Endometrium (tissue), 2 donors: ENCODE results near the gene EFS.

Experiments
- FAIRE-seq: peaks from 2 replicates; lab custom pipeline; 2012; peaks lifted over from hg19 to GRCh38; lab: Jason Lieb, UNC
- donor health status: control.
- donor health status: control.

EFS gene

DNA sequence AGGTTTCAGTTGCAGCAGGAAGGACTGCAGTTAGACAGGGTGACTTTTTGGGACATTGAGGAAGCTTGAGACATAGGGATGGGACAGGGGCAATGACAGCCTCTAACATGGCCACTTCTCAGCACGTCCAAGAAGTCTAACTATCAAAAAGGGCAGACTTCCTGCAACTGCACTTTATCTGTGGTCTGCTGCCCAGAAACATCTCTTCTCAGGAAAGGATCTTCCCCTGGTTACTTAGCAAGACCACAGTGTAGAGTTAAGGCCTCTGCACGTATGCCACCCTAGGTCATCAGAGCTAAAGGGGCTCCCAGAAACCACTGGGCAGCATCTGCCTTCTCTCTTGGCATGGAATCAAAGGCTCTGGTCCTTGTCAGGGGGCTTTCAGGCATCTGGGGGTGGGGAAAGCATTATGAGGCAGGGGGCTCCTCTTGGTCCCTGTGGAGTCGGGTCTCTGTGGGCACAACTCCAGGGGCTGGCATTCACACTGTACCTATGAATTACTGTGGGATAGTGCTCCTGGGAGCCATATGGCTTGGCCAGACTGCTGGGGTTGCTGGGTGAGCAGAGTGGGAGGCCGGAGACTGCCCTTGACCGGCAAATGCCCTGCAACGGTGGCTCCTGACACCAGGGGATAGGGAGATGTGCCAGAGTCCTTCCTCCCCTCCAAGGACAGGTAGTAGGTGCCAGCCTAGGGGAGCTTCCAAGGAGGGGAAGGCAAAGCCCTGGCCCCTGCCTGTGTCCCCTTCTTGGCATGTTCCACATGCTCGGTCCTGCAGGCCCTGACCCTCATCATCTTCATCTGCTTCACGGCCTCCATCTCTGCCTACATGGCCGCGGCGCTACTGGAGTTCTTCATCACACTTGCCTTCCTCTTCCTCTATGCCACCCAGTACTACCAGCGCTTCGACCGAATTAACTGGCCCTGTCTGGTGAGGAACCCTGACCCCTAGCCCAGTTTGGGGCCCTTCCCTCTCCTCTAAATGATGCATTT is 12.9 kb upstream of the EFS start:
- FAIRE-seq: no peak

- no peak for FAIRE-seq
Observed at GRCh38 chr14:23377198-23377550, 12.2 kb upstream of the EFS start.

DNA sequence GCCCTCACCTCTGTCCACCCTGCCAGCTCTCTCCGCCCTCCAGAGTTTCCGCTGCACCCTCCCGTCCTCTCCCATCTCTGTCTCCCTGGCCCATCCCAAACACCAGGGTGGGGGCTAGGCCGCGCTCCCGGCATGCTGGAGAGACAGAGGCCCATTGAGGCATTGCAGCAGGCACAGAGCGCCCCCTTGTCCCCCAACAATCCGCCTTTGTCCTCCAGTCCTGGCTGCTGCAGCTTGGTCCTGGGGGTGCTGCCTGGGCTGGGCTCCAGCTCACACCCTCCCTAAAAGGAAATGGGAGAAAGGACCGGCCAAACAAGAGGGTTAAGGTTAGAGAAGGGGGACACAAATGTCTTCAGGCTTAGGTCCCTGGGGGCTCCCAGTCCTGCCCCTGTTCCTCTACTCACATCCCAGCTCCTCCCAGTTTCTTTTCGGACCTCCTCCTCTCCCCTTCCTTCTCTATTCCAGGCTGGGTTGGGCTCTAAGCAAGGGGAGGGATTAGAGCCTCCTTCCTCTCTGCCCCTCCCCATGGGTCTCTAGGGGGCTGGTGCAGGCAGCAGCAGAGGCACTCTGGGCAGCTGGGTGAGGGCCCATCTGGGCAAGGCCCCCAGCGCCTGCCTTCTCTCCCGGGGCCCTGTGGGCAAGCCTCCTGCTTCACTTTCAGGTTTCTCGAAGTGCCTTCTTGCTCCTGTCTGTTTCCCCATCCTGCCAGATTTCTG is 11.7 kb upstream of the EFS start, which contains the start of gene CMTM5:
Gene CMTM5 (plus strand): TSS at position 565 of the 716 bp plus-strand sequence. CDS start 206 bp downstream, outside the sequence.
- no peak for FAIRE-seq

- no peak for FAIRE-seq
Observed at GRCh38 chr14:23375527-23376251, 10.7 kb upstream of the EFS start.

GRCh38 chr14:23373041-23373440 is 8.1 kb upstream of the EFS start:
- no peak for FAIRE-seq

DNA sequence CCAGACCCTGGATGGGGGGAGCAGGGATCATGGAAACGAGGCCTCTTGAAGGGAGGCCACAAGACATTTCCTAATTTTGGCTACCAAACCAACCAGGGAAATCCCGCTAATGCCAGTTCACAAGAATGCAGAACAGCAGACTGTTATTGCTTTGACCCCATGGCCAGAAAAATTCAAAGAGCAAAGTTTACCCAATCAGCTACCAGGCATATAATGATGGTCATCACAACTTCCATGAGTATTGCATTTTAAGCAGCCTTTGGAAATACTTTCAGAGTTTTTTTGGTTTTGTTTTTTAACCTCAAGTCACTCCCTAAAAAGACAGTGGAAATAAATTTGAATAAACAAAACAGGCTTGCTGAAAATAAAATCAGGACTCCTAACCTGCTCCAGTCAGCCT is 7.5 kb upstream of the EFS start, which contains the start of gene IL25:
Gene IL25 (plus strand): TSS at position 301 of the 400 bp plus-strand sequence.
- no peak for FAIRE-seq

- FAIRE-seq: no peak
Observed at GRCh38 chr14:23371865-23372264, 6.9 kb upstream of the EFS start.

- FAIRE-seq: no peak
Observed at GRCh38 chr14:23370221-23370620, 5.2 kb upstream of the EFS start.

- no peak for FAIRE-seq
Observed at GRCh38 chr14:23366426-23366921, 1.5 kb upstream of the EFS start.

DNA sequence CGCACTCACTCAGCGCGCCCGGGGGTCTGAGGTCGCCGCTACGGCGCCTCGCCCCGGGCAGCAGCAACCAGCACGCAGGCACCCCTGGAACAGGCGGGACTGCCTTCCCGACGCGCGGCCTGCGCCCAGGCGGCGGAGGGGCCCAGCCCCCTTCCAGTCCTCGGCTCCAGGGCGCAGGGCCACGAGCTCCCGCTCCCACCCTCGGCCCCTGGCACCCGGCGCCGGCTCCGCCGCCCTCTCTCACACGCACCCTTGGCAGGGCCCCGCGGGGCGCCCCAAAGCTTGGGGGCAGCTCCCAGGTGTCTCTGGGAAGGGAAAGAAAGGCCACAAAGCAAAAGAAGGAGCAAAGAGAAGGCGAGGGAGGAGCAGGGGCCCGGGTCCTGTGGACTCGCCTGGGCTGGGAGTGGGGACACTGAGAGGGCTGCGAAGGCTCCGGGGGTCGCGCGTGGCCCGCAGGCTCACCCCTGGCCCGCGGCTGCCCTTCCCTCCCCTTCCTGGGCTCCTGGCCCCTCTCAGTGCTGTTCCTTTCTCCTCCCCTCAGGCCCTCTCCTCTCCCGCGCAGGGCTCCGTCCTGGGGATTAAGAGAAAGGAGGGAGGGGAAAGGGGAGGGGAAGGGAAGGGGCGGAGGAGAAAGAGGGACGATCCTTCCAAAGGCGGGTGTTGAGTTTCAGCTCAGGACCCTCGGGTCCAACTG is 907 bp upstream of the EFS start:
- FAIRE-seq: no peak

- no peak for FAIRE-seq
Observed at GRCh38 chr14:23364164-23365035, 572 bp downstream of the EFS start.

- no peak for FAIRE-seq
Observed at GRCh38 chr14:23362200-23362599, 2.8 kb downstream of the EFS start.

DNA sequence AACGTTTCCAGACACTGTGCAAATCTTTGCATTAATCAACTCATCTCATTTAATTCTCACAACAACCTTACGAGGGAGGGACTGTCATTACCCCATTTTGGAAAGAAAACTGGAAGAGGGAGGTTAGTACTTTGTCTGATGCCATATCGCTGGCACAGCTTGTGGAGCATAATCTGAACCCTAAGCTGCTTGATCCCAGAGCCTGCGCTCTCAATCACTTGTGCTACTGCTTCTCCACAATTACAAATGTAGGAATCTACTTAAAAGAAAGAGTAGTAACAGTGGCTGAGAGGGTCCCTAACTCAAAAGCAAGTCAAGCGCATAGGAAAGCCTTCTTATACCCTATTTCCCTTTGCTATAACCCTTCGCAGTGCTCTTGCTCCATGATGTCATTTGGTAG is 3.2 kb downstream of the EFS start:
- no peak for FAIRE-seq

GRCh38 chr14:23361320-23361719 is 3.7 kb downstream of the EFS start:
- no peak for FAIRE-seq

DNA sequence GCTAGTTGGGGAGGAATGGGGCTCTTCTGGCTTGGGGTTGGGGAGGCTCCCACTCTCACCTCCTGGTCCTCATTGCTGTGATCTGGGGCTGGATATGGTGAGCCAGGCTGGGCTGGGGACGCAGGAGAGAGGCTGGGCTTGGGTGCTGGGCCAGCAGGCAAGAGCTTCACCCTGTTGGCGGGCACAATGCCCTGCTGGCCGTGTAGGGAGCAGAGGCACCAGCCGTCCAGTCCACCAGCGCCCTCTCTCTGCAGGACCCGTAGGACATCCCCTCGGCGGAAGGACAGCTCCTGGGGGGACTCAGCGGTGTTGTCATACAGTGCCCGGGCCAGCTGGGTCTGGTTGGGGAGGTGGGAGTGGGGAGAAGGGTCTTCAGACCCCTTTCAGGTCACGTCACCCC is 4.5 kb downstream of the EFS start:
- FAIRE-seq: no peak

DNA sequence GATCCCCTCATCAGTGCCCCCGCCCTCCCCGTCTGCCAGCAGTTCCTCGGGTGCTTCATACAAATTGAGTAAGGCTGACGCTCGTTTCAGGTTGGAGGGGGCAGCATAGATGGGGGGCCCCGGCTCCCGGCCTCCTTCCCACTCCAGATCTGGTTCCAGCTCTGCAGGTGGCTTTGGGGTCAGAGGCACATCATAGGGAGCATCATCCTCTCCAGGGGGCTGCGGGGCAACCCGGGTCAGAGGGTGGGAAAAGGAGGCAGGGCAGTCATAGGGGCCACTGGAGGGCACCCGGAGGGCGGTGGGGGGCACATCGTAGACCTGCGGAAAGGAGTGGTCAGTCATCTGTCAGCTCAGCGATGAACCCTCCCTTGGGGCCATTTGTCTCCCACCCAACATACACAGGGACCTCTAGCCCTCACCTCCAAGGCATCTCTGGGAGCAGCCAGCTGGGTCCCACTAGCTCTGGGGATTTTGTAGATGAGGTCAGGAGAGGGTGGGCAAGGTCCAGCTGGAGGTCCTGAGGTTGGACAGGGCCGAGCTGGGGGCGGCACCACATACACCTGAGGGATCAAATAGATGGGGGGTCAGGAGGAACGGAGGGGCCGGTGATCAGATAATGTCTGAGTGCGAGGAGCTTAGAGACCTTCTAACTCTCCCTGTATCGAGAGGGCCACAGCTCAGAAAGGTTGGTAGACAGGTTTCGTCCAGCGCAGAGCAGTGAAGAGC is 5.1 kb downstream of the EFS start:
- no peak for FAIRE-seq

GRCh38 chr14:23359167-23359626 is 5.8 kb downstream of the EFS start:
- no peak for FAIRE-seq

- no peak for FAIRE-seq
Observed at GRCh38 chr14:23358553-23359166, 6.3 kb downstream of the EFS start.

DNA sequence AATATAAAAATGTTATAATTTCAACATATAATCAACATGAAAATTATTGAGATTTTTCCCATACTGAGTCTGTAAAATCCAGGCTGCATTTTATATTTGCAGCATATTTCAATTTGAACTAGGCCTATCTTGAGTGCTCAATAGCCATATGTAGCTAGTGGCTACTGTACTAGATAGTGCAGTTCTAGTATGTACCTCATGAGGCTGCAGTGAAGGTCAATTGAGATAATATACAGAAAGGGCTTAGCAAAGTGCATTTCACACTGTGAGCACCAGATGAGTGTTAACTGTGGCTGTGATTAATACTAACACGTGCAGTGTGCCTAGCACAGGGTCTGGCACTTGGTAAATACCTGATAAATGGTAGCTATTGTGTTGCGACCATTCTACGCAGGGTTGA is 6.9 kb downstream of the EFS start:
- no peak for FAIRE-seq
